Measurements from ENCODE around the gene BSN. TPM values are rescaled to one million over a fixed set of nuclear protein-coding genes. Genes with fewer than 3 reads are reported as not detected.

BSN gene
- total RNA-seq, 2 donors from 2014 or later, result 0.82 to 11.6 TPM

- H3K4me3 ChIP-seq, result no peak overlapping the region
- TF ChIP-seq CTCF (IDR thresholded peaks at IDR 0.05) (no peak), POLR2A (IDR thresholded peaks at IDR 0.05) (no peak), POLR2AphosphoS5 (IDR thresholded peaks at IDR 0.05) (no peak)
- WGBS, result 100% methylated on average over 1 of the region's 1 CpG
- no peaks in the 10 kb centered on the region for H3K27me3 ChIP-seq (replicated peaks; ENCODE audit: insufficient read depth)
- intact Hi-C loops (cut with DNase I), result no loop called here
- no peak overlapping the region for H3K27ac ChIP-seq
- H3K36me3 ChIP-seq, result no peaks in the 10 kb centered on the region
- H3K9me3 ChIP-seq, result no peaks in the 10 kb centered on the region
- H3K4me1 ChIP-seq (replicated peaks), result no peaks in the 10 kb centered on the region
- DNase-seq (ENCODE audit: low spot score), result no peak
These were observed 46.5 kb downstream of the BSN start for GRCh38 chr3:49600781-49601180.

GRCh38 chr3:49601358-49602048 lies 47.2 kb downstream of the BSN start:
- no peak for TF ChIP-seq POLR2A (IDR thresholded peaks at IDR 0.05)
- no peak overlapping the region for H3K27ac ChIP-seq
- no peak overlapping the region for H3K4me3 ChIP-seq
- H3K27me3 ChIP-seq (replicated peaks; ENCODE audit: insufficient read depth), result no peaks in the 10 kb centered on the region
- intact Hi-C loops (cut with DNase I), result no loop called here
- no peaks in the 10 kb centered on the region for H3K9me3 ChIP-seq
- WGBS, result 73% methylated on average over 5 of the region's 5 CpGs
- H3K4me1 ChIP-seq (replicated peaks), result no peaks in the 10 kb centered on the region
- no peak for DNase-seq (ENCODE audit: low spot score)
- H3K36me3 ChIP-seq, result no peaks in the 10 kb centered on the region

GRCh38 chr3:49602049-49602554 lies 47.8 kb downstream of the BSN start:
- Histone ChIP-seq H3K9me3 (no peaks in the 10 kb centered on the region), H3K4me3 (no peak overlapping the region), H3K4me1 (replicated peaks) (no peaks in the 10 kb centered on the region), H3K27ac (no peak overlapping the region), H3K36me3 (no peaks in the 10 kb centered on the region), H3K27me3 (replicated peaks; ENCODE audit: insufficient read depth) (no peaks in the 10 kb centered on the region)
- 91% methylated on average over 2 of the region's 2 CpGs for WGBS
- intact Hi-C loops (cut with DNase I), result no loop called here
- TF ChIP-seq CTCF (IDR thresholded peaks at IDR 0.05), result no peak
- no peak for TF ChIP-seq POLR2A (IDR thresholded peaks at IDR 0.05)
- TF ChIP-seq POLR2AphosphoS5 (IDR thresholded peaks at IDR 0.05), result no peak
- DNase-seq (ENCODE audit: low spot score), result no peak

- no peak overlapping the region for H3K27ac ChIP-seq
- H3K9me3 ChIP-seq, result no peaks in the 10 kb centered on the region
- H3K4me1 ChIP-seq (replicated peaks), result no peaks in the 10 kb centered on the region
- H3K4me3 ChIP-seq, result no peak overlapping the region
- DNase-seq (ENCODE audit: low spot score), result no peak
- no peaks in the 10 kb centered on the region for H3K36me3 ChIP-seq
- 95% methylated on average over 5 of the region's 5 CpGs for WGBS
- H3K27me3 ChIP-seq (replicated peaks; ENCODE audit: insufficient read depth), result no peaks in the 10 kb centered on the region
- intact Hi-C loops (cut with DNase I), result no loop called here
- TF ChIP-seq CTCF (IDR thresholded peaks at IDR 0.05), result no peak
- no peak for TF ChIP-seq POLR2A (IDR thresholded peaks at IDR 0.05)
- TF ChIP-seq POLR2AphosphoS5 (IDR thresholded peaks at IDR 0.05), result no peak
These were observed 48.7 kb downstream of the BSN start for GRCh38 chr3:49602877-49603411.

GRCh38 chr3:49606427-49606826 lies 52.1 kb downstream of the BSN start:
- Histone ChIP-seq H3K36me3 (no peaks in the 10 kb centered on the region), H3K27ac (no peak overlapping the region), H3K4me3 (no peak overlapping the region), H3K4me1 (replicated peaks) (no peaks in the 10 kb centered on the region), H3K27me3 (replicated peaks; ENCODE audit: insufficient read depth) (no peaks in the 10 kb centered on the region), H3K9me3 (no peaks in the 10 kb centered on the region)
- intact Hi-C loops (cut with DNase I), result no loop called here
- WGBS, result 76% methylated on average over 2 of the region's 2 CpGs
- DNase-seq (ENCODE audit: low spot score), result no peak
- TF ChIP-seq CTCF (IDR thresholded peaks at IDR 0.05), result no peak
- no peak for TF ChIP-seq POLR2A (IDR thresholded peaks at IDR 0.05)
